H9 (cell line): ENCODE data around the gene NCMAP. TPM values are rescaled to one million over a fixed set of nuclear protein-coding genes. Genes with fewer than 3 reads are reported as not detected.

Source experiments
- DNase-seq: peaks from one replicate; pipeline ENCODE4 v3.0.0-alpha.2; 2017
- H2AFZ ChIP-seq: one replicate; pipeline ENCODE4 v1.6.1; 2013; ENCODE audit warnings: mild to moderate bottlenecking, low read length, control low read depth, moderate library complexity
- H2AK5ac ChIP-seq: 2 replicates; pipeline ENCODE4 v1.6.1; 2013; ENCODE audit warnings: low read length, control low read depth, mixed read lengths; ENCODE audit not compliant: insufficient read length
- H2BK120ac ChIP-seq: one replicate; pipeline ENCODE4 v1.6.1; 2013; ENCODE audit warnings: low read depth, mild to moderate bottlenecking, low read length, control low read depth, inconsistent platforms; ENCODE audit not compliant: poor library complexity, severe bottlenecking
- H2BK12ac ChIP-seq: 2 replicates; pipeline ENCODE4 v1.6.1; 2013; ENCODE audit warnings: low read length, control low read depth, mixed read lengths, low read depth; ENCODE audit not compliant: insufficient read length
- H2BK15ac ChIP-seq: 2 replicates; pipeline ENCODE4 v1.6.1; 2013; ENCODE audit warnings: low read depth, low read length, control low read depth
- H2BK20ac ChIP-seq: one replicate; pipeline ENCODE4 v1.6.1; 2013; ENCODE audit warnings: low read depth, mild to moderate bottlenecking, low read length, control low read depth, inconsistent platforms; ENCODE audit not compliant: poor library complexity, severe bottlenecking
- H2BK5ac ChIP-seq: 2 replicates; pipeline ENCODE4 v1.6.1; 2013; ENCODE audit warnings: low read length, control low read depth, mixed read lengths; ENCODE audit not compliant: insufficient read length
- H3K14ac ChIP-seq: 2 replicates; pipeline ENCODE4 v1.6.1; 2013; ENCODE audit warnings: low read length, control low read depth; ENCODE audit not compliant: insufficient read depth
- H3K18ac ChIP-seq: 2 replicates; pipeline ENCODE4 v1.6.1; 2013; ENCODE audit warnings: low read depth, mild to moderate bottlenecking, mixed read lengths, low read length, control low read depth; ENCODE audit not compliant: insufficient read length
- H3K23ac ChIP-seq: 2 replicates; pipeline ENCODE4 v1.6.1; 2013; ENCODE audit warnings: low read length, control low read depth, mixed read lengths, low read depth; ENCODE audit not compliant: insufficient read length
- H3K23me2 ChIP-seq: 2 replicates; pipeline ENCODE4 v1.6.1; 2013; ENCODE audit warnings: low read depth, mild to moderate bottlenecking, mixed read lengths, low read length, control low read depth; ENCODE audit not compliant: insufficient read length, poor library complexity, severe bottlenecking
- H3K27ac ChIP-seq: 2 replicates; pipeline ENCODE4 v1.5.1; 2013; ENCODE audit warnings: low read length, control low read depth, mixed read lengths, low read depth; ENCODE audit not compliant: insufficient read length
- H3K27me3 ChIP-seq: 2 replicates; pipeline ENCODE4 v1.6.1; 2013; ENCODE audit warnings: low read length, control low read depth, inconsistent platforms; ENCODE audit not compliant: insufficient read depth
- H3K4ac ChIP-seq: 2 replicates; pipeline ENCODE4 v1.6.1; 2013; ENCODE audit warnings: low read depth, mild to moderate bottlenecking, control low read depth, inconsistent platforms, low read length, moderate library complexity
- H3K4me1 ChIP-seq: 2 replicates; pipeline ENCODE4 v1.6.1; 2013; ENCODE audit warnings: low read length, control low read depth, inconsistent platforms; ENCODE audit not compliant: insufficient read depth
- H3K4me2 ChIP-seq: 2 replicates; pipeline ENCODE4 v1.6.1; 2013; ENCODE audit warnings: low read length, control low read depth, mixed read lengths; ENCODE audit not compliant: insufficient read length, insufficient read depth
- H3K56ac ChIP-seq: 2 replicates; pipeline ENCODE4 v1.6.1; 2013; ENCODE audit warnings: low read depth, mild to moderate bottlenecking, mixed read lengths, low read length, control low read depth; ENCODE audit not compliant: insufficient read length
- H3K79me1 ChIP-seq: 2 replicates; pipeline ENCODE4 v1.6.1; 2013; ENCODE audit warnings: low read depth, mild to moderate bottlenecking, moderate library complexity, low read length, control low read depth, inconsistent platforms; ENCODE audit not compliant: insufficient read depth, poor library complexity, severe bottlenecking
- H3K79me2 ChIP-seq: 2 replicates; pipeline ENCODE4 v1.6.1; 2013; ENCODE audit warnings: low read length, control low read depth, inconsistent platforms; ENCODE audit not compliant: insufficient read depth
- H3K9ac ChIP-seq: 2 replicates; pipeline ENCODE4 v1.6.1; 2013; ENCODE audit warnings: low read length, control low read depth, mixed read lengths; ENCODE audit not compliant: insufficient read length; ENCODE audit errors: extremely low read depth
- H3K9me3 ChIP-seq: one replicate; pipeline ENCODE4 v1.6.1; 2013; ENCODE audit warnings: low read depth, low read length, inconsistent platforms; ENCODE audit not compliant: control insufficient read depth
- H3T11ph ChIP-seq: one replicate; pipeline ENCODE4 v1.6.1; 2013; ENCODE audit warnings: mild to moderate bottlenecking, low read length, control low read depth, inconsistent platforms
- H4K20me1 ChIP-seq: one replicate; pipeline ENCODE4 v1.6.1; 2013; ENCODE audit not compliant: control insufficient read depth, insufficient read length, insufficient read depth
- H4K5ac ChIP-seq: 2 replicates; pipeline ENCODE4 v1.6.1; 2013; ENCODE audit warnings: low read depth, mild to moderate bottlenecking, mixed read lengths, low read length, control low read depth; ENCODE audit not compliant: insufficient read length
- H4K8ac ChIP-seq: replicated peaks from 2 replicates; pipeline ENCODE4 v1.6.1; 2013; ENCODE audit warnings: low read length, control low read depth, mixed read lengths, low read depth; ENCODE audit not compliant: insufficient read length
- H4K91ac ChIP-seq: 2 replicates; pipeline ENCODE4 v1.6.1; 2013; ENCODE audit warnings: low read depth, mild to moderate bottlenecking, moderate library complexity, mixed read lengths, low read length, control low read depth; ENCODE audit not compliant: insufficient read length
- H3K27ac Mint-ChIP-seq, 3 experiments: 2 replicates in 2 of 3; 3 replicates in 1 of 3; pipeline ENCODE4 v1.8.0; 2020 to 2021; ENCODE audit warnings: mixed read lengths in 3 of 3, mild to moderate bottlenecking in 1 of 3, moderate library complexity in 1 of 3
- H3K27me3 Mint-ChIP-seq: 2 replicates; pipeline ENCODE4 v1.8.0; 2021; ENCODE audit warnings: low read depth, mild to moderate bottlenecking, moderate library complexity, mixed read lengths
- H3K36me3 Mint-ChIP-seq, 3 experiments: 2 replicates in 2 of 3; 3 replicates in 1 of 3; pipeline ENCODE4 v1.8.0; 2020 to 2021; ENCODE audit warnings: low read depth in 3 of 3, mixed read lengths in 3 of 3; ENCODE audit not compliant: insufficient read depth in 1 of 3
- H3K4me1 Mint-ChIP-seq, 2 experiments: 2 replicates each; pipeline ENCODE4 v1.8.0; 2020; ENCODE audit warnings: mixed read lengths in 2 of 2
- H3K4me3 Mint-ChIP-seq, 2 experiments: 2 replicates in 1 of 2; 3 replicates in 1 of 2; pipeline ENCODE4 v1.8.0; 2020 to 2021; ENCODE audit warnings: mild to moderate bottlenecking in 2 of 2, mixed read lengths in 2 of 2, moderate library complexity in 1 of 2
- H3K9me3 Mint-ChIP-seq, 2 experiments: 2 replicates in 1 of 2; 3 replicates in 1 of 2; pipeline ENCODE4 v1.8.0; 2020; ENCODE audit warnings: mild to moderate bottlenecking in 2 of 2, mixed read lengths in 2 of 2, moderate library complexity in 1 of 2
- WGBS: extraction: QIAGEN DNeasy Blood & Tissue Kit; methylation state at CpG from one replicate; pipeline ENCODE4 v1.1.7; 2013; ENCODE audit warnings: missing lambda C conversion rate, low lambda C conversion rate, mixed read lengths; ENCODE audit not compliant: insufficient read length; ENCODE audit errors: extremely low coverage; 5-methylcytosine and 5-hydroxymethylcytosine counted together
- total RNA-seq: library from RNA; stranded (reverse); gene quantifications from 2 replicates; pipeline ENCODE4 v1.2.1, GENCODE V29; 2021
- TF ChIP-seq, protein P1 (sequence below): fragments of 200-600 bp; sonication (generic); conservative IDR thresholded peaks from 3 replicates; pipeline ENCODE4 v1.8.0; 2021; ENCODE audit warnings: antibody characterized with exemption, mild to moderate bottlenecking

Gene NCMAP
- total RNA-seq, 1 experiment from 2014 or later: 0.35 TPM

DNA sequence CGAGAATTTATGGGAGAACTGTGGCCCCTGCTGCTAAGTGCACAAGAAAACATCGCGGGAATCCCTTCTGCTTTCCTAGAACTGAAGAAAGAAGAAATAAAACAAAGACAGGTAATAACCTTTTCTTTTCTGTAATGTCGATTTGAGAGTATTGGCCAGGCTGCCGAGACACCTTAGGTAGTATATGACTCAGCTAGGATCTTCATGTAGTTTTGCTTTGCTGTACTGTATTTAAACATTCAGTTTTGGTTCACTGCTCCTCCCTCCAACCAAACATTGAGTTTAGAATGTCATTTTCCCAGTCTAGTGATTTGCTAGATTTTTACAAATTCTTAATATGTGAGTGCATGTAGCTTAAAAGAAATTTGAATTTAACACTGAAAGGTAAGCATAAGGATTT, 93.0 kb downstream of the NCMAP start:
- DNase-seq: no peak
- no peaks in the 10 kb centered on the region for H3K27me3 ChIP-seq
- no peak overlapping the region for H3K56ac ChIP-seq
- H3K23ac ChIP-seq: no peak overlapping the region
- H2BK5ac ChIP-seq: no peak overlapping the region
- H3K4me2 ChIP-seq: no peak overlapping the region
- H3K9ac ChIP-seq: no peak overlapping the region
- no peak overlapping the region for H4K5ac ChIP-seq
- no peak overlapping the region for H4K8ac ChIP-seq
- Mint-ChIP-seq H3K4me1 (peaks cover 11 to 12% of the 10 kb centered on the region in 2 experiments), H3K4me3 (no peak overlapping the region), H3K9me3 (no peaks in the 10 kb centered on the region), H3K27me3 (no peaks in the 10 kb centered on the region), H3K36me3 (peaks cover 75 to 94% (median 91%) of the 10 kb centered on the region in 3 experiments; a peak in 6 of 7 replicates), H3K27ac (0 out of 7 replicates have a peak overlapping the region, but pooled peaks of 1 of the 3 experiments have one; percentile 16)
- no peak overlapping the region for H2AK5ac ChIP-seq
- no peak overlapping the region for H3K18ac ChIP-seq
- H3K14ac ChIP-seq: no peak overlapping the region
- TF ChIP-seq, protein P1, sequence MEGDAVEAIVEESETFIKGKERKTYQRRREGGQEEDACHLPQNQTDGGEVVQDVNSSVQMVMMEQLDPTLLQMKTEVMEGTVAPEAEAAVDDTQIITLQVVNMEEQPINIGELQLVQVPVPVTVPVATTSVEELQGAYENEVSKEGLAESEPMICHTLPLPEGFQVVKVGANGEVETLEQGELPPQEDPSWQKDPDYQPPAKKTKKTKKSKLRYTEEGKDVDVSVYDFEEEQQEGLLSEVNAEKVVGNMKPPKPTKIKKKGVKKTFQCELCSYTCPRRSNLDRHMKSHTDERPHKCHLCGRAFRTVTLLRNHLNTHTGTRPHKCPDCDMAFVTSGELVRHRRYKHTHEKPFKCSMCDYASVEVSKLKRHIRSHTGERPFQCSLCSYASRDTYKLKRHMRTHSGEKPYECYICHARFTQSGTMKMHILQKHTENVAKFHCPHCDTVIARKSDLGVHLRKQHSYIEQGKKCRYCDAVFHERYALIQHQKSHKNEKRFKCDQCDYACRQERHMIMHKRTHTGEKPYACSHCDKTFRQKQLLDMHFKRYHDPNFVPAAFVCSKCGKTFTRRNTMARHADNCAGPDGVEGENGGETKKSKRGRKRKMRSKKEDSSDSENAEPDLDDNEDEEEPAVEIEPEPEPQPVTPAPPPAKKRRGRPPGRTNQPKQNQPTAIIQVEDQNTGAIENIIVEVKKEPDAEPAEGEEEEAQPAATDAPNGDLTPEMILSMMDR: no peak
- no peaks in the 10 kb centered on the region for H3K79me1 ChIP-seq
- no peaks in the 10 kb centered on the region for H4K20me1 ChIP-seq
- no peak overlapping the region for H2AFZ ChIP-seq
- no peak overlapping the region for H2BK15ac ChIP-seq
- no peak overlapping the region for H3K4ac ChIP-seq
- H2BK12ac ChIP-seq: no peak overlapping the region
- peaks cover 3% of the 10 kb centered on the region for H3K23me2 ChIP-seq
- WGBS: no CpG with 5 or more reads among the region's 5 CpGs
- H2BK120ac ChIP-seq: no peak overlapping the region
- H3K4me1 ChIP-seq: no peaks in the 10 kb centered on the region
- H4K91ac ChIP-seq: no peak overlapping the region
- H3T11ph ChIP-seq: no peak overlapping the region
- H3K27ac ChIP-seq: no peak overlapping the region
- no peak overlapping the region for H2BK20ac ChIP-seq
- H3K79me2 ChIP-seq: peaks cover 22% of the 10 kb centered on the region
- H3K9me3 ChIP-seq: no peaks in the 10 kb centered on the region
